GM19455 (cell line): ENCODE data around the gene SERPINB12.

ENCODE experiments used
- ATAC-seq: cut with Tn5 transposase; IDR thresholded peaks from one replicate; pipeline ENCODE4 v1.9.1; 2021; ENCODE audit not compliant: unreplicated experiment

SERPINB12 gene

DNA sequence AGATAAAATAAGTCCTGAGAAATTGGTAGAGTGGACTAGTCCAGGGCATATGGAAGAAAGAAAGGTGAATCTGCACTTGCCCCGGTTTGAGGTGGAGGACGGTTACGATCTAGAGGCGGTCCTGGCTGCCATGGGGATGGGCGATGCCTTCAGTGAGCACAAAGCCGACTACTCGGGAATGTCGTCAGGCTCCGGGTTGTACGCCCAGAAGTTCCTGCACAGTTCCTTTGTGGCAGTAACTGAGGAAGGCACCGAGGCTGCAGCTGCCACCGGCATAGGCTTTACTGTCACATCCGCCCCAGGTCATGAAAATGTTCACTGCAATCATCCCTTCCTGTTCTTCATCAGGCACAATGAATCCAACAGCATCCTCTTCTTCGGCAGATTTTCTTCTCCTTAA is 54.8 kb downstream of the SERPINB12 start:
- no peak for ATAC-seq

DNA sequence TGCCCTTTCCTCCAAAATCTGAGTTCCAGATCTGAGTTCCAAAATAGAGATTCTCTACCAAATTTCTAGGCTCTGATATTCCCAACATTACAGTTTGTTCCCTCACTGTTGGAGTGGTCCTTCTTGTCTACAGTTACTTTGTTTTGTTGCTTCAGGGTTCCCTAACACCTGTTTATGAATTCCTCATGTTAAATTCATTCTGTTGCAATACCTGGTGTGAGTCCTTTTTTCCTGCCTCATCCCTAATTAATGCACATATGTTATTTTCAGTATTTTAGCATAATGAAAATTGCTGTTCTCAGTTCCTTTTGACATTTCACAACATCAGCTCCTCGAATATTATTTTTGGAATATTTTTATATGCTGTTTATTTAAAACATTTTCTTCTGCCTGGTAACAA is 61.2 kb downstream of the SERPINB12 start:
- ATAC-seq = no peak

DNA sequence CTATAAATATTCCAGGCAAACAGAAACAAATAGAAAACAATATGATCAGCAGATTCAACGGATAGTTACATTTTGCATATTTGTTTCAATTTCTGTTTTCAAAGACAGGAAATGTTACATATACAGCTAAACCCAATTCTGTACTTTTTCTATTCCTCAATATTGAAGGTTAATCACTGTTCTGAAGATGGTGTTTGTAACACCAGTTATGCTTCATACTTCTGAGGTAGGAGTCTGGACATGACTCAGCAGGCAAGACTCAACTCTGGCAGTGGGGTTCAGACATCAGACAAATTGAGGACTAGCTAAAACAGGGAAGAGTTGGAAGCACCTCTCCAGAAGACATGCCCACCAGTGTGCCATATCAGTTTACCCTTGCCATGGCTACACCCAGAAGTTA is 61.6 kb downstream of the SERPINB12 start:
- peak; percentile 92 for ATAC-seq

GRCh38 chr18:63604791-63605567 is 62.8 kb downstream of the SERPINB12 start:
- no peak for ATAC-seq

- ATAC-seq = no peak
These were observed 64.4 kb downstream of the SERPINB12 start for GRCh38 chr18:63606526-63606925.

DNA sequence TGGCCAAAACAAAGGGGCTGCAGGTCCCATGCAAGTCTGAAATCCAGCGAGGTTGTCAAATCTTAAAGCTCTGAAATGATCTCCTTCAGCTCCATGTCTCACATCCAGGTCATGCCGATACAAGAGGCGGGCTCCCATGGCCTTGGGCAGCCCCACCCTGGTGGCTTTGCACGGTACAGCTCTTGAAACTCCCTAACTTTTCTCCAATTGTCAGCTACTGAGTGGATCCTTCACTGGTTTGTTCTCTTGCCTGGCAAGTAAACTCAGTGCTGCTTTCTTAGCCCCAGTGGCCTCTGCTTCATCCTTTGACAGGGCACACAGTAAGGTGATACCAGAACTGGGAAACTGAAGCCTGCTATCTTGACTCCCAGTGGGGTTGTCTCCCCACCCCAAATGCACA is 71.3 kb downstream of the SERPINB12 start:
- ATAC-seq = no peak

- peak; percentile 78 for ATAC-seq
These were observed 75.1 kb downstream of the SERPINB12 start for GRCh38 chr18:63617049-63617914.

GRCh38 chr18:63617915-63618234 is 75.7 kb downstream of the SERPINB12 start:
- no peak for ATAC-seq
